ENCODE results near the gene SH3RF1. TPM values are rescaled to one million over a fixed set of nuclear protein-coding genes. Genes with fewer than 3 reads are reported as not detected.
A peak's percentile ranks its signal among the peaks of the same experiment; 100 is the strongest.

Gene SH3RF1
- total and polyA plus RNA-seq, 2 experiments from 2014 or later: 7.8 to 12.4 TPM

DNA sequence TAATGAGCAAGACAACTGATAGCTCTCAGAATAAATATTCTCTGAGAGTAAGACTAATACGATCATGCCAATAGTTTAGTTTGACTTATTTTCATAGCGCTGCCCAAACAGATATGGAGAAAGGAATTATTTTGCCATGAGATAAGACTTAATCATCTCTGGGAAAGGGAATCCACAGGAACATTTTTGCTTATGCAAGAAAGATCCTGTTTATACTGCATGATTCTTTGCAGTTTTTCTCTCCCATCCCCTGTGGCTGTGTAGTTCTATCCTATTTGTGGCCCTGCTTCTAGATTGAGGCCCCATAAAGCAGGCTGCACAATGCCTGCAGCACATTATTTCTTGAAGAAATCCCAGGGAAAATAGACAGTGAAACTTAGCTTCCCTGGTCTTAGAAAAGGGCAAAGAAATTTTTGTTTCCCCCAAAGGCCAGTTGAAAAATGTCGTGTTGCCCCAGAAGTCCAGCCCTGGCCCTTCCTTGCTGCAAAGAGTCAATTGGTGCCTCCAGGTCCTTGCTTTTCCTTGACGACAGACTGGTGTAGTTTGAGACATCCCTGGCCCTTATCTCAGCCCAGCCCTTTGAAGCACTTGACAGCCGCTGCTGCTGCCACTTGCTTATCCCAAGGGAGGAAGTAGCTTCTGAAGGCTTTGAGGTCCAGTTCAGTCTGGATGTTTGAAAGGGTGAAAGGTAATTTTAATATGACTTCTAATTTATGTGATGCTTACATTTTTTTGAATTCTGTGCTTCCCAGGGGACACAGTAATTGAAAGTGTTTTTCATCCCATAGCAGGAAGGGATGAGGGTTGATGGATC lies 45.0 kb upstream of the SH3RF1 start:
- no peaks in the 10 kb centered on the region for H3K27me3 ChIP-seq (ENCODE audit: insufficient read depth)
- Mint-ChIP-seq H3K4me3 (no peak overlapping the region), H3K27me3 (ENCODE audit: insufficient read depth, low read depth, poor library complexity) (no peaks in the 10 kb centered on the region), H3K27ac (no peak overlapping the region), H3K4me1 (0 out of 3 replicates have a peak, but pooled peaks cover 3% of the 10 kb centered on the region), H3K36me3 (ENCODE audit: low read depth) (peaks cover 2% of the 10 kb centered on the region; the same call in 1 of the 3 replicates), H3K9me3 (peaks cover 10% of the 10 kb centered on the region; the same call in 1 of the 3 replicates)
- peak overlapping the region; percentile 73 for H2AFZ ChIP-seq
- TF ChIP-seq EZH2 (IDR thresholded peaks at IDR 0.05; ENCODE audit: low read depth, unreplicated experiment) (no peak), JUNB (IDR thresholded peaks at IDR 0.05; ENCODE audit: unreplicated experiment) (no peak), ZNF114 (CRISPR knock-in tag; IDR thresholded peaks at IDR 0.05) (no peak), NANOG (IDR thresholded peaks at IDR 0.05; ENCODE audit: borderline replicate concordance) (no peak), POLR2AphosphoS5 (IDR thresholded peaks at IDR 0.05; ENCODE audit: low read depth) (no peak), ZNF331 (CRISPR knock-in tag; IDR thresholded peaks at IDR 0.05; ENCODE audit: low read depth) (no peak), EZH2phosphoT487 (IDR thresholded peaks at IDR 0.05; ENCODE audit: unreplicated experiment) (no peak), CREB1 (CRISPR knock-in tag; IDR thresholded peaks at IDR 0.05; ENCODE audit: low read depth) (no peak), STAT1 (IDR thresholded peaks at IDR 0.05; ENCODE audit: unreplicated experiment) (no peak)
- TF ChIP-seq, protein P1, sequence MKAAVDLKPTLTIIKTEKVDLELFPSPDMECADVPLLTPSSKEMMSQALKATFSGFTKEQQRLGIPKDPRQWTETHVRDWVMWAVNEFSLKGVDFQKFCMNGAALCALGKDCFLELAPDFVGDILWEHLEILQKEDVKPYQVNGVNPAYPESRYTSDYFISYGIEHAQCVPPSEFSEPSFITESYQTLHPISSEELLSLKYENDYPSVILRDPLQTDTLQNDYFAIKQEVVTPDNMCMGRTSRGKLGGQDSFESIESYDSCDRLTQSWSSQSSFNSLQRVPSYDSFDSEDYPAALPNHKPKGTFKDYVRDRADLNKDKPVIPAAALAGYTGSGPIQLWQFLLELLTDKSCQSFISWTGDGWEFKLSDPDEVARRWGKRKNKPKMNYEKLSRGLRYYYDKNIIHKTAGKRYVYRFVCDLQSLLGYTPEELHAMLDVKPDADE (IDR thresholded peaks at IDR 0.05): no peak
- TF ChIP-seq, protein P2, sequence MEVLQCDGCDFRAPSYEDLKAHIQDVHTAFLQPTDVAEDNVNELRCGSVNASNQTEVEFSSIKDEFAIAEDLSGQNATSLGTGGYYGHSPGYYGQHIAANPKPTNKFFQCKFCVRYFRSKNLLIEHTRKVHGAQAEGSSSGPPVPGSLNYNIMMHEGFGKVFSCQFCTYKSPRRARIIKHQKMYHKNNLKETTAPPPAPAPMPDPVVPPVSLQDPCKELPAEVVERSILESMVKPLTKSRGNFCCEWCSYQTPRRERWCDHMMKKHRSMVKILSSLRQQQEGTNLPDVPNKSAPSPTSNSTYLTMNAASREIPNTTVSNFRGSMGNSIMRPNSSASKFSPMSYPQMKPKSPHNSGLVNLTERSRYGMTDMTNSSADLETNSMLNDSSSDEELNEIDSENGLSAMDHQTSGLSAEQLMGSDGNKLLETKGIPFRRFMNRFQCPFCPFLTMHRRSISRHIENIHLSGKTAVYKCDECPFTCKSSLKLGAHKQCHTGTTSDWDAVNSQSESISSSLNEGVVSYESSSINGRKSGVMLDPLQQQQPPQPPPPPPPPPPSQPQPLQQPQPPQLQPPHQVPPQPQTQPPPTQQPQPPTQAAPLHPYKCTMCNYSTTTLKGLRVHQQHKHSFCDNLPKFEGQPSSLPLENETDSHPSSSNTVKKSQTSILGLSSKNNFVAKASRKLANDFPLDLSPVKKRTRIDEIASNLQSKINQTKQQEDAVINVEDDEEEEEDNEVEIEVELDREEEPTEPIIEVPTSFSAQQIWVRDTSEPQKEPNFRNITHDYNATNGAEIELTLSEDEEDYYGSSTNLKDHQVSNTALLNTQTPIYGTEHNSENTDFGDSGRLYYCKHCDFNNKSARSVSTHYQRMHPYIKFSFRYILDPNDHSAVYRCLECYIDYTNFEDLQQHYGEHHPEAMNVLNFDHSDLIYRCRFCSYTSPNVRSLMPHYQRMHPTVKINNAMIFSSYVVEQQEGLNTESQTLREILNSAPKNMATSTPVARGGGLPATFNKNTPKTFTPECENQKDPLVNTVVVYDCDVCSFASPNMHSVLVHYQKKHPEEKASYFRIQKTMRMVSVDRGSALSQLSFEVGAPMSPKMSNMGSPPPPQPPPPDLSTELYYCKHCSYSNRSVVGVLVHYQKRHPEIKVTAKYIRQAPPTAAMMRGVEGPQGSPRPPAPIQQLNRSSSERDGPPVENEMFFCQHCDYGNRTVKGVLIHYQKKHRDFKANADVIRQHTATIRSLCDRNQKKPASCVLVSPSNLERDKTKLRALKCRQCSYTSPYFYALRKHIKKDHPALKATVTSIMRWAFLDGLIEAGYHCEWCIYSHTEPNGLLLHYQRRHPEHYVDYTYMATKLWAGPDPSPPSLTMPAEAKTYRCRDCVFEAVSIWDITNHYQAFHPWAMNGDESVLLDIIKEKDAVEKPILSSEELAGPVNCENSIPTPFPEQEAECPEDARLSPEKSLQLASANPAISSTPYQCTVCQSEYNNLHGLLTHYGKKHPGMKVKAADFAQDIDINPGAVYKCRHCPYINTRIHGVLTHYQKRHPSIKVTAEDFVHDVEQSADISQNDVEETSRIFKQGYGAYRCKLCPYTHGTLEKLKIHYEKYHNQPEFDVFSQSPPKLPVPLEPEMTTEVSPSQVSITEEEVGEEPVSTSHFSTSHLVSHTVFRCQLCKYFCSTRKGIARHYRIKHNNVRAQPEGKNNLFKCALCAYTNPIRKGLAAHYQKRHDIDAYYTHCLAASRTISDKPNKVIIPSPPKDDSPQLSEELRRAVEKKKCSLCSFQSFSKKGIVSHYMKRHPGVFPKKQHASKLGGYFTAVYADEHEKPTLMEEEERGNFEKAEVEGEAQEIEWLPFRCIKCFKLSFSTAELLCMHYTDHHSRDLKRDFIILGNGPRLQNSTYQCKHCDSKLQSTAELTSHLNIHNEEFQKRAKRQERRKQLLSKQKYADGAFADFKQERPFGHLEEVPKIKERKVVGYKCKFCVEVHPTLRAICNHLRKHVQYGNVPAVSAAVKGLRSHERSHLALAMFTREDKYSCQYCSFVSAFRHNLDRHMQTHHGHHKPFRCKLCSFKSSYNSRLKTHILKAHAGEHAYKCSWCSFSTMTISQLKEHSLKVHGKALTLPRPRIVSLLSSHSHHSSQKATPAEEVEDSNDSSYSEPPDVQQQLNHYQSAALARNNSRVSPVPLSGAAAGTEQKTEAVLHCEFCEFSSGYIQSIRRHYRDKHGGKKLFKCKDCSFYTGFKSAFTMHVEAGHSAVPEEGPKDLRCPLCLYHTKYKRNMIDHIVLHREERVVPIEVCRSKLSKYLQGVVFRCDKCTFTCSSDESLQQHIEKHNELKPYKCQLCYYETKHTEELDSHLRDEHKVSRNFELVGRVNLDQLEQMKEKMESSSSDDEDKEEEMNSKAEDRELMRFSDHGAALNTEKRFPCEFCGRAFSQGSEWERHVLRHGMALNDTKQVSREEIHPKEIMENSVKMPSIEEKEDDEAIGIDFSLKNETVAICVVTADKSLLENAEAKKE (CRISPR knock-in tag; IDR thresholded peaks at IDR 0.05): no peak
- TF ChIP-seq, protein P3, sequence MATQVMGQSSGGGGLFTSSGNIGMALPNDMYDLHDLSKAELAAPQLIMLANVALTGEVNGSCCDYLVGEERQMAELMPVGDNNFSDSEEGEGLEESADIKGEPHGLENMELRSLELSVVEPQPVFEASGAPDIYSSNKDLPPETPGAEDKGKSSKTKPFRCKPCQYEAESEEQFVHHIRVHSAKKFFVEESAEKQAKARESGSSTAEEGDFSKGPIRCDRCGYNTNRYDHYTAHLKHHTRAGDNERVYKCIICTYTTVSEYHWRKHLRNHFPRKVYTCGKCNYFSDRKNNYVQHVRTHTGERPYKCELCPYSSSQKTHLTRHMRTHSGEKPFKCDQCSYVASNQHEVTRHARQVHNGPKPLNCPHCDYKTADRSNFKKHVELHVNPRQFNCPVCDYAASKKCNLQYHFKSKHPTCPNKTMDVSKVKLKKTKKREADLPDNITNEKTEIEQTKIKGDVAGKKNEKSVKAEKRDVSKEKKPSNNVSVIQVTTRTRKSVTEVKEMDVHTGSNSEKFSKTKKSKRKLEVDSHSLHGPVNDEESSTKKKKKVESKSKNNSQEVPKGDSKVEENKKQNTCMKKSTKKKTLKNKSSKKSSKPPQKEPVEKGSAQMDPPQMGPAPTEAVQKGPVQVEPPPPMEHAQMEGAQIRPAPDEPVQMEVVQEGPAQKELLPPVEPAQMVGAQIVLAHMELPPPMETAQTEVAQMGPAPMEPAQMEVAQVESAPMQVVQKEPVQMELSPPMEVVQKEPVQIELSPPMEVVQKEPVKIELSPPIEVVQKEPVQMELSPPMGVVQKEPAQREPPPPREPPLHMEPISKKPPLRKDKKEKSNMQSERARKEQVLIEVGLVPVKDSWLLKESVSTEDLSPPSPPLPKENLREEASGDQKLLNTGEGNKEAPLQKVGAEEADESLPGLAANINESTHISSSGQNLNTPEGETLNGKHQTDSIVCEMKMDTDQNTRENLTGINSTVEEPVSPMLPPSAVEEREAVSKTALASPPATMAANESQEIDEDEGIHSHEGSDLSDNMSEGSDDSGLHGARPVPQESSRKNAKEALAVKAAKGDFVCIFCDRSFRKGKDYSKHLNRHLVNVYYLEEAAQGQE (IDR thresholded peaks at IDR 0.05; ENCODE audit: unreplicated experiment): no peak
- TF ChIP-seq, protein P4, sequence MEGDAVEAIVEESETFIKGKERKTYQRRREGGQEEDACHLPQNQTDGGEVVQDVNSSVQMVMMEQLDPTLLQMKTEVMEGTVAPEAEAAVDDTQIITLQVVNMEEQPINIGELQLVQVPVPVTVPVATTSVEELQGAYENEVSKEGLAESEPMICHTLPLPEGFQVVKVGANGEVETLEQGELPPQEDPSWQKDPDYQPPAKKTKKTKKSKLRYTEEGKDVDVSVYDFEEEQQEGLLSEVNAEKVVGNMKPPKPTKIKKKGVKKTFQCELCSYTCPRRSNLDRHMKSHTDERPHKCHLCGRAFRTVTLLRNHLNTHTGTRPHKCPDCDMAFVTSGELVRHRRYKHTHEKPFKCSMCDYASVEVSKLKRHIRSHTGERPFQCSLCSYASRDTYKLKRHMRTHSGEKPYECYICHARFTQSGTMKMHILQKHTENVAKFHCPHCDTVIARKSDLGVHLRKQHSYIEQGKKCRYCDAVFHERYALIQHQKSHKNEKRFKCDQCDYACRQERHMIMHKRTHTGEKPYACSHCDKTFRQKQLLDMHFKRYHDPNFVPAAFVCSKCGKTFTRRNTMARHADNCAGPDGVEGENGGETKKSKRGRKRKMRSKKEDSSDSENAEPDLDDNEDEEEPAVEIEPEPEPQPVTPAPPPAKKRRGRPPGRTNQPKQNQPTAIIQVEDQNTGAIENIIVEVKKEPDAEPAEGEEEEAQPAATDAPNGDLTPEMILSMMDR (conservative IDR thresholded peaks at IDR 0.05; ENCODE audit: low read depth in 2 of 2): no peak
- no peak overlapping the region for H3K4me2 ChIP-seq
- no peak for ATAC-seq
- no peaks in the 10 kb centered on the region for H3K36me3 ChIP-seq (ENCODE audit: insufficient read depth)
- DNase-seq (ENCODE audit: low spot score): peak; percentile 4
- H4K20me1 ChIP-seq (replicated peaks; ENCODE audit: insufficient read depth): no peaks in the 10 kb centered on the region
- H3K9me2 ChIP-seq (ENCODE audit: insufficient read depth): no peaks in the 10 kb centered on the region
- no peak overlapping the region for H3K4me3 ChIP-seq
- no peak overlapping the region for H3K27ac ChIP-seq (ENCODE audit: low read depth)
- H3K79me2 ChIP-seq (replicated peaks; ENCODE audit: insufficient read depth): no peaks in the 10 kb centered on the region
- H3F3A ChIP-seq (replicated peaks; ENCODE audit: low read depth): no peaks in the 10 kb centered on the region
- H3K4me1 ChIP-seq (ENCODE audit: insufficient read depth): peaks cover 3% of the 10 kb centered on the region; the same call in 1 of the 2 replicates

Data from GM23338 (cell line).